IPS-20b (cell line): Measurements from ENCODE around the gene CDK9.

Source experiments
- H3K27ac ChIP-seq: one replicate; pipeline ENCODE4 v1.5.1; 2013; ENCODE audit warnings: low read length
- H3K27me3 ChIP-seq: 2 replicates; pipeline ENCODE4 v1.6.1; 2013; ENCODE audit warnings: mild to moderate bottlenecking, low read length, inconsistent platforms; ENCODE audit not compliant: insufficient read depth
- H3K36me3 ChIP-seq: 2 replicates; pipeline ENCODE4 v1.6.1; 2013; ENCODE audit warnings: low read depth, mild to moderate bottlenecking, inconsistent platforms, low read length, moderate library complexity; ENCODE audit not compliant: insufficient read depth
- H3K4me1 ChIP-seq: 2 replicates; pipeline ENCODE4 v1.6.1; 2013; ENCODE audit warnings: mild to moderate bottlenecking, control low read depth, inconsistent platforms, low read length, moderate library complexity; ENCODE audit not compliant: insufficient read depth
- H3K4me3 ChIP-seq: 2 replicates; pipeline ENCODE4 v1.5.1; 2013; ENCODE audit warnings: mild to moderate bottlenecking, low read length, inconsistent platforms
- H3K9ac ChIP-seq: 2 replicates; pipeline ENCODE4 v1.6.1; 2013; ENCODE audit warnings: low read depth, mild to moderate bottlenecking, inconsistent platforms, low read length, moderate library complexity
- H3K9me3 ChIP-seq: 2 replicates; pipeline ENCODE4 v1.6.1; 2013; ENCODE audit warnings: mild to moderate bottlenecking, low read depth, low read length, inconsistent platforms; ENCODE audit not compliant: insufficient read depth

CDK9 gene

GRCh38 chr9:127838375-127839078, 52.7 kb downstream of the CDK9 start:
- no peak overlapping the region for H3K27ac ChIP-seq
- peaks cover 3% of the 10 kb centered on the region; the same call in 1 of the 2 replicates for H3K4me1 ChIP-seq
- H3K9ac ChIP-seq: no peak overlapping the region
- no peaks in the 10 kb centered on the region for H3K27me3 ChIP-seq
- H3K4me3 ChIP-seq: no peak overlapping the region
- H3K9me3 ChIP-seq: no peaks in the 10 kb centered on the region
- no peaks in the 10 kb centered on the region for H3K36me3 ChIP-seq
